ENCODE results near the gene TPRA1.

Gene TPRA1

GRCh38 chr3:127572735-127573134, 17.8 kb downstream of the TPRA1 start:
- no peak for ATAC-seq
- TF ChIP-seq TCF4 (CRISPR knock-in tag; IDR thresholded peaks at IDR 0.05; ENCODE audit: borderline replicate concordance) (no peak), ARNTL (CRISPR knock-in tag; IDR thresholded peaks at IDR 0.05; ENCODE audit: borderline replicate concordance, low read depth) (no peak), CSDC2 (CRISPR knock-in tag; IDR thresholded peaks at IDR 0.05) (no peak), PPARA (CRISPR knock-in tag; IDR thresholded peaks at IDR 0.05; ENCODE audit: borderline replicate concordance) (no peak), ISL1 (CRISPR knock-in tag; IDR thresholded peaks at IDR 0.05) (no peak), CREB5 (CRISPR knock-in tag; IDR thresholded peaks at IDR 0.05; ENCODE audit: low read depth) (no peak), ZFP3 (CRISPR knock-in tag; IDR thresholded peaks at IDR 0.05) (no peak)

GRCh38 chr3:127572186-127572585, 18.3 kb downstream of the TPRA1 start:
- TF ChIP-seq ZNF8 (CRISPR knock-in tag; IDR thresholded peaks at IDR 0.05) (no peak), ZNF70 (CRISPR knock-in tag; IDR thresholded peaks at IDR 0.05) (no peak), OSR1 (CRISPR knock-in tag; IDR thresholded peaks at IDR 0.05) (no peak), GLIS3 (CRISPR knock-in tag; IDR thresholded peaks at IDR 0.05) (no peak), ZFP30 (CRISPR knock-in tag; IDR thresholded peaks at IDR 0.05) (no peak), PATZ1 (CRISPR knock-in tag; IDR thresholded peaks at IDR 0.05; ENCODE audit: borderline replicate concordance) (no peak), SNAI2 (CRISPR knock-in tag; IDR thresholded peaks at IDR 0.05) (no peak), ZNF565 (CRISPR knock-in tag; conservative IDR thresholded peaks at IDR 0.05; ENCODE audit: low read depth) (no peak), ZFP3 (CRISPR knock-in tag; IDR thresholded peaks at IDR 0.05) (no peak), BACH2 (CRISPR knock-in tag; IDR thresholded peaks at IDR 0.05; ENCODE audit: borderline replicate concordance) (no peak), ESRRG (CRISPR knock-in tag; IDR thresholded peaks at IDR 0.05) (no peak), ARNTL (CRISPR knock-in tag; IDR thresholded peaks at IDR 0.05; ENCODE audit: borderline replicate concordance, low read depth) (no peak), CSDC2 (CRISPR knock-in tag; IDR thresholded peaks at IDR 0.05) (no peak), TOX (CRISPR knock-in tag; IDR thresholded peaks at IDR 0.05; ENCODE audit: borderline replicate concordance) (no peak), TCF4 (CRISPR knock-in tag; IDR thresholded peaks at IDR 0.05; ENCODE audit: borderline replicate concordance) (no peak), RARB (CRISPR knock-in tag; IDR thresholded peaks at IDR 0.05) (no peak), CREB5 (CRISPR knock-in tag; IDR thresholded peaks at IDR 0.05; ENCODE audit: low read depth) (no peak), ZC3H10 (CRISPR knock-in tag; IDR thresholded peaks at IDR 0.05) (no peak), PPARA (CRISPR knock-in tag; IDR thresholded peaks at IDR 0.05; ENCODE audit: borderline replicate concordance) (no peak)
- ATAC-seq = no peak

GRCh38 chr3:127570520-127570919, 20.0 kb downstream of the TPRA1 start:
- ATAC-seq = no peak

More at GRCh38 chr3:127570520-127570919, 20.0 kb downstream of the TPRA1 start:
- TF ChIP-seq BACH2 (CRISPR knock-in tag; IDR thresholded peaks at IDR 0.05; ENCODE audit: borderline replicate concordance) (no peak), ZNF565 (CRISPR knock-in tag; conservative IDR thresholded peaks at IDR 0.05; ENCODE audit: low read depth) (no peak), CSRNP3 (CRISPR knock-in tag; IDR thresholded peaks at IDR 0.05) (no peak), SNAI2 (CRISPR knock-in tag; IDR thresholded peaks at IDR 0.05) (no peak), PATZ1 (CRISPR knock-in tag; IDR thresholded peaks at IDR 0.05; ENCODE audit: borderline replicate concordance) (no peak), GLIS3 (CRISPR knock-in tag; IDR thresholded peaks at IDR 0.05) (no peak), ARNTL (CRISPR knock-in tag; IDR thresholded peaks at IDR 0.05; ENCODE audit: borderline replicate concordance, low read depth) (no peak), CSDC2 (CRISPR knock-in tag; IDR thresholded peaks at IDR 0.05) (no peak), TSHZ2 (CRISPR knock-in tag; IDR thresholded peaks at IDR 0.05) (no peak), CREB5 (CRISPR knock-in tag; IDR thresholded peaks at IDR 0.05; ENCODE audit: low read depth) (no peak), OSR1 (CRISPR knock-in tag; IDR thresholded peaks at IDR 0.05) (no peak), TCF4 (CRISPR knock-in tag; IDR thresholded peaks at IDR 0.05; ENCODE audit: borderline replicate concordance) (no peak)
